OCI-LY7 (cell line): ENCODE data around the gene ARL16. TPM values are rescaled to one million over a fixed set of nuclear protein-coding genes. Genes with fewer than 3 reads are reported as not detected.

Source experiments
- BruUV-seq: library from RNA; stranded (reverse); fragments of 400-500 nt; replicated peaks from 2 replicates; lab custom pipeline; 2021; lab: Mats Ljungman, UMichigan
- CTCF ChIA-PET: fragments of 300-600 bp; sonication (Branson Sonifier 250); formaldehyde crosslinking; loops from one replicate; lab custom pipeline; 2022; ENCODE audit warnings: antibody characterized with exemption; ENCODE audit not compliant: unreplicated experiment; lab: Charles Lee
- POLR2A ChIA-PET: fragments of 300-600 bp; sonication (Branson Sonifier 250); formaldehyde crosslinking; loops from one replicate; lab custom pipeline; 2022; ENCODE audit warnings: antibody characterized with exemption; lab: Charles Lee
- DNase-seq: peaks from one replicate; pipeline ENCODE4 v3.0.0-alpha.2; 2015; ENCODE audit warnings: low spot score
- H2AFZ ChIP-seq: fragments of 200-600 bp; sonication (generic), shearing (Covaris generic); 2 replicates; pipeline ENCODE4 v1.6.1; 2014; ENCODE audit warnings: mild to moderate bottlenecking, antibody characterized with exemption, low read length, moderate library complexity
- H3K27ac ChIP-seq: fragments of 200-600 bp; sonication (generic); 2 replicates; pipeline ENCODE4 v1.5.1; 2014; ENCODE audit warnings: mixed run types, low read depth, mild to moderate bottlenecking, moderate library complexity, low read length, inconsistent platforms; ENCODE audit not compliant: poor library complexity, severe bottlenecking
- H3K36me3 ChIP-seq: fragments of 200-600 bp; sonication (generic); 2 replicates; pipeline ENCODE4 v1.6.1; 2014; ENCODE audit warnings: mild to moderate bottlenecking, antibody characterized with exemption, low read length, moderate library complexity, mixed read lengths; ENCODE audit not compliant: insufficient read depth
- H3K4me1 ChIP-seq: fragments of 200-600 bp; sonication (generic); 2 replicates; pipeline ENCODE4 v1.5.1; 2014; ENCODE audit warnings: mild to moderate bottlenecking, low read length; ENCODE audit not compliant: insufficient read depth, poor library complexity, severe bottlenecking
- H3K4me2 ChIP-seq: fragments of 200-600 bp; sonication (generic); 2 replicates; pipeline ENCODE4 v1.6.1; 2014; ENCODE audit warnings: mild to moderate bottlenecking, low read length
- H3K4me3 ChIP-seq: fragments of 200-600 bp; sonication (generic); 2 replicates; pipeline ENCODE4 v1.5.1; 2014; ENCODE audit warnings: mild to moderate bottlenecking, low read depth, low read length; ENCODE audit not compliant: poor library complexity, severe bottlenecking
- H3K79me2 ChIP-seq: fragments of 200-600 bp; sonication (generic); 2 replicates; pipeline ENCODE4 v1.6.1; 2016; ENCODE audit warnings: low read depth, mild to moderate bottlenecking, low read length, moderate library complexity, mixed read lengths; ENCODE audit not compliant: insufficient read depth
- H3K9me2 ChIP-seq: fragments of 200-600 bp; sonication (generic); 2 replicates; pipeline ENCODE4 v1.6.1; 2016; ENCODE audit warnings: mild to moderate bottlenecking, low read length, mixed read lengths; ENCODE audit not compliant: insufficient read depth
- H3K9me3 ChIP-seq: fragments of 200-600 bp; sonication (generic); 2 replicates; pipeline ENCODE4 v1.6.1; 2014; ENCODE audit warnings: mild to moderate bottlenecking, mixed run types, low read length, mixed read lengths
- H4K20me1 ChIP-seq: fragments of 200-600 bp; sonication (generic); 2 replicates; pipeline ENCODE4 v1.6.1; 2014; ENCODE audit warnings: mild to moderate bottlenecking, antibody characterized with exemption, low read length, moderate library complexity, mixed read lengths; ENCODE audit not compliant: insufficient read depth
- CTCF ChIP-seq: fragments of 200-600 bp; sonication (generic); conservative IDR thresholded peaks from 2 replicates; pipeline ENCODE4 v1.5.1; 2014; ENCODE audit warnings: mild to moderate bottlenecking, antibody characterized with exemption, low read length, moderate library complexity, mixed read lengths
- EZH2phosphoT487 ChIP-seq: fragments of 200-600 bp; sonication (generic); IDR thresholded peaks from 2 replicates; pipeline ENCODE4 v1.6.1; 2018; ENCODE audit warnings: low read depth, borderline replicate concordance, mild to moderate bottlenecking, mixed run types, antibody characterized with exemption, low read length, moderate library complexity, mixed read lengths
- intact Hi-C: fragments of 100-400 bp; cut with micrococcal nuclease; formaldehyde crosslinking; loops from one replicate; pipeline ENCODE4 v1.10.0; 2022; ENCODE audit not compliant: unreplicated experiment
- total RNA-seq, 2 experiments: library from RNA; depleted of rRNA in 1 of 2; stranded (reverse); fragments of >200 nt in 1 of 2; shearing (Covaris generic) in 1 of 2; gene quantifications; 2 replicates each; pipeline ENCODE4 v1.2.3, GENCODE V29; 2014 to 2022

Gene ARL16
- total RNA-seq, 2 experiments from 2014 or later, result 49.8 to 86.1 TPM

GRCh38 chr17:81682565-81683207, 911 bp downstream of the ARL16 start:
- no peak for DNase-seq
- Histone ChIP-seq H3K9me3 (no peaks in the 10 kb centered on the region), H4K20me1 (peaks cover 5% of the 10 kb centered on the region; the same call in 1 of the 2 replicates), H3K4me1 (peaks cover 23% of the 10 kb centered on the region), H3K79me2 (peaks cover 43% of the 10 kb centered on the region), H3K36me3 (peaks cover 33% of the 10 kb centered on the region), H3K4me2 (peak overlapping the region; percentile 93), H3K9me2 (no peaks in the 10 kb centered on the region), H3K4me3 (peak overlapping the region; percentile 78), H2AFZ (peak overlapping the region; percentile 24; the same call in 1 of the 2 replicates), H3K27ac (peak overlapping the region; percentile 29)
- intact Hi-C loops, result loop anchor here (1.0 to 5.0 kb wide), 4 partner anchors 15 to 415 kb away; partner anchors contain the start of genes FASN and MRPL12
- TF ChIP-seq EZH2phosphoT487, result no peak
- no peak for TF ChIP-seq CTCF
- POLR2A ChIA-PET, result interaction anchor here (0.6 to 1.7 kb wide), 5 partner anchors 14 to 30 kb away, joined by 3 to 12 read pairs (median 6); partner anchors contain the start of genes CCDC137, MRPL12 and OXLD1
- CTCF ChIA-PET, result interaction anchor here (0.6 kb wide), 1 partner anchor 7 kb away, joined by 3 read pairs; no protein-coding TSS in a partner anchor
- no TSS peak for BruUV-seq

- H3K79me2 ChIP-seq, result peaks cover 43% of the 10 kb centered on the region
- TF ChIP-seq CTCF (no peak), EZH2phosphoT487 (no peak)
Observed at GRCh38 chr17:81681672-81682071, 1.9 kb downstream of the ARL16 start.

More at GRCh38 chr17:81681672-81682071, 1.9 kb downstream of the ARL16 start:
- ChIA-PET CTCF (no interaction called here), POLR2A (no interaction called here)
- H3K27ac ChIP-seq, result no peak overlapping the region
- H4K20me1 ChIP-seq, result peaks cover 5% of the 10 kb centered on the region; the same call in 1 of the 2 replicates
- H3K4me1 ChIP-seq, result peaks cover 23% of the 10 kb centered on the region
- peaks cover 23% of the 10 kb centered on the region for H3K36me3 ChIP-seq
- intact Hi-C loops, result loop anchor here (5.0 kb wide), 2 partner anchors 164 to 416 kb away; partner anchors contain the start of gene FASN
- no peak overlapping the region for H3K4me3 ChIP-seq
- no peak for DNase-seq
- H3K9me2 ChIP-seq, result no peaks in the 10 kb centered on the region
- H3K4me2 ChIP-seq, result no peak overlapping the region
- H2AFZ ChIP-seq, result no peak overlapping the region
- no peaks in the 10 kb centered on the region for H3K9me3 ChIP-seq
- BruUV-seq, result no TSS peak
